ENCODE measurements around the gene TRIM8.
"Not testable (repeated sequence)": the region's sequence is repeated elsewhere in the genome, so short reads cannot be mapped to it uniquely, and the experiment has no call there.

TRIM8 gene

GRCh38 chr10:102673819-102674511 is 29.7 kb downstream of the TRIM8 start:
- DNase-seq = peak in 1 of 2 experiments; percentile 32

DNA sequence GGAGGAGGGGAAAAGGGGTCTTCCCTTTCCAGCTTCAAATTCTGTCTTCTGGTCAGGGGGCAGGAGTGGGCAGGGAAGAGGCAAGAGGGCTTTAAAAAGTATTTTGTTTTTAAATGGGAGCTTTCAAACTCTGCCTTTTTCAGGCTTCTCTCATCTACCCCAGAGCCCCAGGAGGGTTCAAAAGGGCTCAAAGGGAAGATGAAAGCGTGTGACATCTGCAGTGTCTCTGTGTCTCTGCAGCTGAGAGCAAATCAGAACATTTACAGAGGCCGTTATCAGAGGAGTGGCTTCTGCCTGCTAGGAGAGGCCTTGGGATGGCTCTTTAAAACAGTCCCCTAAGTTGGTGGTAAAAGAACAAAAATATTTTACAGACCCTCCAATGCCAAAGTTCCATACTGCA is 30.3 kb downstream of the TRIM8 start:
- DNase-seq = no peak

DNA sequence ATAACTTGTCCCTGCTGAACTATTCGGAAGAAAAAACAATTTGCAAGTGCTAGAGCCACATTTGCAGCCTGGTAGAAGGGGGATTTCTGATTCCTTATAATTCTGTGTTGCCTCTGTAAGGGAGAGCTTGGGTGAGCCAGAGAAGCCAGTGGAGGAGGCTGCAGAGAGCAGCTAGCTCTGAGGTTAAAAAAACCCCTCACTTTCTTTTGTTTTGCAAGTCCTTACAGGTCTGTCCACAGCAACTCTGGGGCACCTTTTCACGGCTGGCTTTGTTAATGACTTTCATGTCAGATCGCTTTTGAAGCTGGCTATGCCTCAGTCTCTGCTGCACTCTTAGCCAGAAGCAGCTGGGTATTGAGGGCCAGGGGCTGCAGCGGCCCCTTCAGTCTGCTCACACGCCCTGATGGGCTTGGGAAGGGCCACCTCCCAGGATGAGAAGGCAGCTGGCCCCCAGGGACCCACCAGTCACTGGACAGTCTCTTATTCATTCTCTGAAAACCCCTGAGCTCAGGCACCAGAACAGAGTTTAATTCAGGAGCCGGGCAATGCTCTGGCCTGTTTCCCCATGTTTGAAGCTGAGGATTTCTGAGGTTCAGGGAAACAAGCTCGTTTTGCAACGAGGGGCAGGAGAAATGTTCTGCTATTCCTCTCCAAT is 30.9 kb downstream of the TRIM8 start:
- DNase-seq = no peak

DNA sequence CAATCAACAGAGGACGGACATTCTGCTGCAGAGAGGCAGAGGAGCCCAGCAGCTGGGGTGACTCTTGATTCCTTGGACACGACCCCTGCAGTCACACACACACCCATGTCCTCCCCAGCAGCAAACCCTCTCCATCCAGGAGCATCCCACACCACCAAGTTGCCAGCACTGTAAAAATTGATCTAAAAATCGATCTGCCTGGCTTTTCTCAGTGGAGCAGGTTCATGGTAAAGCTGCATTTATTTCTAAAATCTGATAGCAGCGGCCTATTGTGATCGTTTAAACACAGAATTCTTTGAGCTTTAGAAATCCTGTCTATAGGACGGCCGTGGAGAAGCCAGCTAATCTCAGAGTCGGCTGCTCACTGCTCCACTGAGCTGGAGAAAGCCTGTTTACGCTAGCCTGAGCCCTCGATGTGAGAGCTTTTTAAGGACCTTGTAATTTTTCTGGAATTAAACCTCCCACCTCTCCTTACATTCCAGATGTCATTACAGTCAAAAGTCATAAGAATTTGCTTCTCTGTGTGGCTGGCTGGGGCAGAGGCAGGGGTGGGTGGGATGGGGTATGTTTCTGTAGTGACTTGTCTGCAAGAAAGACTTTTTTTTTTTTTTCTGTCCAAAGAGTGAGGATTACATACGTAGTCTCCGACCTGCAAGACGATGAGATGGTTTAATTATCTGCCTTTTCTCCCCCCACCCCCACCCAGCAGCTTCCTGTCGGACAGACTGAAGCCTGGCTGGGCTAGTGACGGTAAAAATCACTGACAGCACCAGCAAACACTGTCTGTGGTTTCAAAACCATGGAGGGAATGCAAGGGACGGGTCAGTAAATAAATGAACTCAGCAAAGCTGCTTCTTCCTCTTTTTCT is 31.6 kb downstream of the TRIM8 start:
- DNase-seq = no peak

GRCh38 chr10:102676534-102677315 is 32.4 kb downstream of the TRIM8 start:
- DNase-seq = no peak

DNA sequence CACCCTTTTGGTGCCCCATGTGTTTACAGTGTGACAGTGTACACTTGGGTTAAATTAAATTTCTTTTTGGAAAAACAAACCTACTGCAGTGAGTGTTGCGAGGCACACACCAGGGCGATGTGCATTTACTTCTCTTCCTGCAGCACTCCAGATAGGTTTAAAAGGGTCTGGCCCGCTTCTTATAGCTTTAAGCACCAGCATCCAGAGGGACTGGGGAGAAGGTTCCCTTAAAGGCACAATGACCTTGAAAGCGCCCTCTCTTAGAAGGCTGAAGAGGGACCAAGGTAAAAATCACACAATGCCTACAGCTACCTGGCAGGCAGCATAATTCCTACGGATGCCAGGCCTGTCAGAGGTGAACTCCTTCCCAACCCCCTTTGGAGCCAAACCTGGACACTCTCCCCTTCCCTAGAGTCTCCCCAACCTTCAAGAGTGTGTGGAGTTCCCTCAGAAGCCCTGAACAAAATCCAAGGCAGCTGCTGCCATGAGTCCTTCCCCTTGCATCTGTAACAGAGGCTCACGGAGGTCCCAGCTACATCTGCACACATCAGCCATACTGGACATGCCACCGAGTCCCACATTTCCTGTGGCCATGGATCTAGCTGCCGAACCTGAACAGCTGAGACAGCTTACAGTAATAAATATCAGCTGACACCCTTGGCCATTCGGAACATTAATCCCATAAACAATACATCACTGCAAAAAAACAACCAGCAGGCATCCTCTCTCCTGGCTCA is 33.2 kb downstream of the TRIM8 start:
- no peak for DNase-seq

DNA sequence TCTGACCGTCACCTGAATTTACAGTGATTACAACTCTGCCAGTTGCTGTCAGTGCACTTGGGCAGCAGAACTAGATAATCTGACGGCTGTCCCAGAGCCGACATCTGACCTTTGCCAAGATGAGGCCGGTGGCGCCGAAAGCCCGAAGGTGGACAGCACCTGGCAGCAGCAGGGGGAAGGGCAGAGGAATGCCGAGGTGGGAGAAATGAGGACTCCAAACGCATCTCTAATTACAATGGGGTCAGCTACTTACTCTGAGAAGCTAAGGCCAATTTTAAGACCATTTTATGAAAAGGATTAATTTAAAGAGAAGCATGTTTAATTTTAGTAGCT is 33.8 kb downstream of the TRIM8 start:
- no peak for DNase-seq

GRCh38 chr10:102678842-102679289 is 34.6 kb downstream of the TRIM8 start:
- peak in 1 of 2 experiments; percentile 51 for DNase-seq

DNA sequence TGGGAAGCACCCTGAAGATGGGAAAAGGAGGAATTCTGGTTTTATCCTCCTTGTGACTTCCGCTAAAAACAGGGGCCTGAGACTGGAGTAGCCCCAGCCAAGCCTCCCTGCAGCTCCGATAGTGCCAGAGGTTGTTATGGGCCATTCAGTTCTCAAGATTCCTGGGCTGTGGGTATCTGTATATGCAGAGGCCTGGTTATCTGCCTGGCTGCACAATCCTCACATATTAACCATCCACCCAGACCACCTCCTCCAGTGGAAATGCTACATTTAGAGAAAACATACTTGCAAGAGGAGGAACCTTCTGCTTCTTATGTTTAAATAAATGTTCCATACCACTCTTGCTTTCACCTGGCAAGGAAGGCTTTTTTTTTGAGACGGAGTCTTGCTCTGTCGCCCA is 35.3 kb downstream of the TRIM8 start:
- DNase-seq = no peak

GRCh38 chr10:102681696-102682095 is 37.4 kb downstream of the TRIM8 start:
- no peak for DNase-seq

GRCh38 chr10:102682416-102682815 is 38.1 kb downstream of the TRIM8 start:
- no peak for DNase-seq

DNA sequence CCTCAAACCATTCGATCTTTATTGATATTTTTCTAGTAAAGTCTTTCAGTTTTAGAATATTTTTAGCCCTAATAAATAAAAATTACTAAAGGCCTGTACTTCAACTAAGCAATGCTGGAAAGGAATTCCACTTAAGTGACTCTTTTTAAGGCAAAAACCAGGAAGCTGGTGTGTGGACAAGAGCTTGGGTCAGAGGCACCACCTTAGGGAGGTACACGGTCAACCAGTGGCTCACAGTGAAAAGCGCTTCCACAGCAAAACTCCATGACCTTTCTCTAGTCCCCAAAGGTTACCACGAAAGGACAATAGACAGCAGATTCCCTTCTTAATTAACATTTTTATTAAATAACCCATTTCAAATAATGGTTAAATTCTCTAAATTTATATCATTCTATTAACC is 38.7 kb downstream of the TRIM8 start:
- no peak for DNase-seq

- DNase-seq = no peak
Measured at GRCh38 chr10:102683736-102684135, 39.5 kb downstream of the TRIM8 start.

DNA sequence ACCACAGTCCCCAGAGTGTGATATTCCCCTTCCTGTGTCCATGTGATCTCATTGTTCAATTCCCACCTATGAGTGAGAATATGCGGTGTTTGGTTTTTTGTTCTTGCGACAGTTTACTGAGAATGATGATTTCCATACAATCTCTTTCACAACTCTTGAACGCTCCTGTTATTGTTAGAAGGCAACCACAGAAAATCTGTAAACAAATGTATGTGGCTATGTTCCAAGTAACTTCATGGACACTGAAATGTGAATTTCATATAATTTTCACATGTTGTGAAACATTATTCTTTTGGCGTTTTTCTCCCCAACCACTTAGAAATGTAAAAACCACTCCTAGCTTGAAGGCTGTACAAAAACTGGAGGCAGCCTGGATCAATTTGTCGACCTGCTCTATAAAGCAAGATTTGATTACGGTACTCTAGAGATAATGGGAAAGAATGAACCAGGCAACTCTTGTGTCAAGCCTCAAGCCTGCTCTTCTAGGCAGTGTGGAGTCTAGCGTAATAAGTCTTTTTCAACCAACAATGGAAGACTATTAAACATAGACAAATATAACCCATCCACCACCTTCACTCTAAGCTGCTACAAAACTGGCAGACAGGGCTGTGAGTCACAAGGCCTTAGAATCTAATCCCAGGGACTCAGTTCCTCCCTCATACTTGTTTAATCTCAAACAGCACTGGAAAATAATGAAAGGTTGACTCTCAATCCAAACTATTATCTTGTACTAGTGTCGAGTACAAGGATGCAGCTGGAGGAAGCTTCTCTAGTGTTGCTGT is 47.2 kb downstream of the TRIM8 start:
- DNase-seq = no peak

GRCh38 chr10:102695401-102695800 is 51.1 kb downstream of the TRIM8 start:
- not testable (repeated sequence) for DNase-seq

- DNase-seq = no peak
Measured at GRCh38 chr10:102696736-102697135, 52.5 kb downstream of the TRIM8 start.

GRCh38 chr10:102698894-102699293 is 54.6 kb downstream of the TRIM8 start:
- DNase-seq = no peak

DNA sequence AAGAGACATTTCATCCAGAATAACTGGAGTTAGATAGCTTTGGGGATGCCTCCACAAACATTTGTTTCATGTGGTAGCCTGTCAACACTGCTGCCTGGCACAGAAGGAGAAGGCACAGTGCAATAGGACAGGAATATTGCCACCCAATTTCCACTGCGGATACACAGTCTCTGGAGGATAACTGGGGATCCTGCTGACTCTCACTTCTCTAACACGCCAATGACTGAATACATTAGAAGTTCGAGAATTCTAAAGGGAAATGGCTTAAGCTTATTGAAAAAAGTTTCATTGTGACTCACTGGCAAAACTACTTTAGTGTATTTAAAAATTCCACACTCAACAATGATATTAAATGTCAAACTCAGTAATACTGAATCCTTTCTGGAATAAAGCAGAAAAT is 57.0 kb downstream of the TRIM8 start:
- no peak for DNase-seq

- no peak for DNase-seq
Measured at GRCh38 chr10:102701796-102702195, 57.5 kb downstream of the TRIM8 start.

DNA sequence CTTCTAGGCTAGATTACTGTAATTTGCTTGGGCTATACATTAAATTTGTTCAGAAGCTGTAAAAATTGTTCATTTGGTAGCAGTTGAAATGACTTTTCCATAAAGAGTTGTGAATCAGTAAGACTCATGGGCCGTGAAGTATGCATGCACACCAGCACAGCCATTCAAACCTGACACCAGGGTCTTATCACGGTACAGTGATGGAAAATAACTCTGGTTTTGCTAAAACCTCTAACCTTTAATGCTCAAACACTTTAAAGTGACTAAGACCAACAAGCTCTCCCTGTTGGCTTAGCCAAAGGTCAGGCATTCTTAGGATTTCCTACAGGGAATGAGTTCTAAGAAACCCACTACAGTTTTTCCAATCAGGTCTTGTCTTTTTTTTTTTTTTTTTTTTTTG is 58.5 kb downstream of the TRIM8 start:
- DNase-seq = no peak

DNA sequence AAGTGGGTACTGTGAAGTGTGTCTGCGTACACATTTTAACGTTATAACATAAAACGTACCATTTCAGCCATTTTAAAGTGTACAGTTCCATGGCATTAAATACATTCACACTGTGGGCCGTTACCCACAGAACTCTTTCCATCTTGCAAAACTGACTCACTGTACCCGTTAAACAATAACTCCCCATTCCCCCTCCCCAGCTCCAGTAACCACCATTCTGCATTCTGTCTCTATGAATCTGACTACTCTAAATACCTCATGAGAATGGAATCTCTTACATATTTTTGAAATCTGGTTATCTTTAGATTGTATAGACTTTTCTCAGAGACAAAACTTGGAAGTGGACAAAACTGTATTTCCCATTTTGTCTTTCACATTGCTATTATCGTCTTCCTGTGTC is 60.6 kb downstream of the TRIM8 start:
- DNase-seq = no peak

- no peak for DNase-seq
Measured at GRCh38 chr10:102705531-102705930, 61.3 kb downstream of the TRIM8 start.

Data from NCI-H526 (cell line).